KMS-11 (cell line): ENCODE results near the gene PRM1.

Source experiments
- H2AFZ ChIP-seq: fragments of 200-600 bp; sonication (generic); 2 replicates; pipeline ENCODE4 v1.6.1; 2016; ENCODE audit warnings: antibody characterized with exemption, mixed run types, low read depth
- H3K27ac ChIP-seq: fragments of 200-600 bp; sonication (generic); 2 replicates; pipeline ENCODE4 v1.6.1; 2016; ENCODE audit warnings: mild to moderate bottlenecking, mixed run types
- H3K27me3 ChIP-seq: fragments of 200-600 bp; sonication (generic); 2 replicates; pipeline ENCODE4 v1.6.1; 2017; ENCODE audit warnings: mild to moderate bottlenecking, low read depth, mixed run types, moderate library complexity; ENCODE audit not compliant: insufficient read depth
- H3K36me3 ChIP-seq: fragments of 200-600 bp; sonication (generic); 2 replicates; pipeline ENCODE4 v1.6.1; 2017; ENCODE audit warnings: mild to moderate bottlenecking, mixed run types; ENCODE audit not compliant: insufficient read depth
- H3K4me1 ChIP-seq: fragments of 200-600 bp; sonication (generic); 2 replicates; pipeline ENCODE4 v1.6.1; 2016; ENCODE audit warnings: mild to moderate bottlenecking, low read depth, mixed run types; ENCODE audit not compliant: poor library complexity, severe bottlenecking
- H3K4me2 ChIP-seq: fragments of 200-600 bp; sonication (generic); 2 replicates; pipeline ENCODE4 v1.7.0; 2016; ENCODE audit warnings: mild to moderate bottlenecking, mixed run types
- H3K4me3 ChIP-seq: fragments of 200-600 bp; sonication (generic); IDR thresholded peaks from 2 replicates; pipeline ENCODE4 v1.6.1; 2017; ENCODE audit warnings: low read depth, low read length, mixed read lengths; ENCODE audit not compliant: insufficient read depth
- H3K79me2 ChIP-seq: fragments of 200-600 bp; sonication (generic); 2 replicates; pipeline ENCODE4 v1.6.1; 2016; ENCODE audit warnings: low read depth, mixed run types; ENCODE audit not compliant: insufficient read depth
- H3K9ac ChIP-seq: fragments of 200-600 bp; sonication (generic); 2 replicates; pipeline ENCODE4 v1.6.1; 2016; ENCODE audit warnings: mild to moderate bottlenecking, mixed run types
- H4K20me1 ChIP-seq: fragments of 200-600 bp; sonication (generic); 2 replicates; pipeline ENCODE4 v1.6.1; 2016; ENCODE audit warnings: mild to moderate bottlenecking, mixed run types; ENCODE audit not compliant: insufficient read depth
- CTCF ChIP-seq: fragments of 200-600 bp; sonication (generic); conservative IDR thresholded peaks from 2 replicates; pipeline ENCODE4 v1.6.1; 2017; ENCODE audit warnings: low read depth, mild to moderate bottlenecking, antibody characterized with exemption, low read length, moderate library complexity, mixed read lengths

PRM1 gene

DNA sequence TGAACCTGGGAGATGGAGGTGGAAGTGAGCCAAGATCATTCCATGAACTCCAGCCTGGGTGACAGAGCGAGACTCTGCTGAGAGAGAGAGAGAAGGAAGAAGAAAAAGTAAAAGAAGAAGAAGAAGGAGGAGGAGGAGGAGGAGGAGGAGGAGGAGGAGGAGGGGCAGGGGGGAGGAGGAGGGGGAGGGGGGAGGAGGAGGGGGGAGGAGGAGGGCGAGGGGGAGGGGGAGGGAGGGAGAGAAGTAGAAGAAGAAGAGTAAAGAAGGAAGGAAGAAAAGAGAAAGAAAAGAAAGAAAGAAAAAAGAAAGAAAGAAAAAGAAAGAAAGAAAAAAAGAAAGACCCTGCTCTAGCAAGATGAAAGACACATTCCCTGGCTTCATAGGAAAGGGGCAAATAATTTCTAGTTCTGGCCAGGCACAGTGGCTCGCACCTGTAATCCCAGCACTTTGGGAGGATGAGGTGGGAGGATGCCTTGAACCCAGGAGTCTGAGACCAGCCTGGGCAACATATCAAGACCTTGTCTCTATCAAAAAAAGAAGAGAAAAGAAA is 48.8 kb downstream of the PRM1 start:
- Histone ChIP-seq H3K9ac (no peak overlapping the region), H3K36me3 (no peaks in the 10 kb centered on the region), H2AFZ (no peak overlapping the region), H3K4me3 (no peak overlapping the region), H3K4me2 (no peak overlapping the region), H3K4me1 (peaks cover 6% of the 10 kb centered on the region), H3K27me3 (no peaks in the 10 kb centered on the region), H3K27ac (no peak overlapping the region), H3K79me2 (no peaks in the 10 kb centered on the region), H4K20me1 (no peaks in the 10 kb centered on the region)
- TF ChIP-seq CTCF: no peak

GRCh38 chr16:11231367-11231970 is 49.7 kb downstream of the PRM1 start:
- Histone ChIP-seq H3K27ac (no peak overlapping the region), H3K4me2 (no peak overlapping the region)

More at GRCh38 chr16:11231367-11231970, 49.7 kb downstream of the PRM1 start:
- H3K4me3 ChIP-seq: no peak overlapping the region
- H3K79me2 ChIP-seq: no peaks in the 10 kb centered on the region
- H3K4me1 ChIP-seq: peaks cover 6% of the 10 kb centered on the region
- no peaks in the 10 kb centered on the region for H4K20me1 ChIP-seq
- no peaks in the 10 kb centered on the region for H3K27me3 ChIP-seq
- TF ChIP-seq CTCF: no peak
- no peak overlapping the region for H3K9ac ChIP-seq
- no peaks in the 10 kb centered on the region for H3K36me3 ChIP-seq
- no peak overlapping the region for H2AFZ ChIP-seq
